Epithelial cell of esophagus (primary cell): Measurements from ENCODE around the gene ZNF831.

ENCODE experiments used
- DNase-seq: peaks from one replicate; pipeline ENCODE4 v3.0.0; 2010; ENCODE audit warnings: low read depth
- H3K4me3 ChIP-seq: 2 replicates; pipeline ENCODE4 v1.5.1; 2011; ENCODE audit warnings: mild to moderate bottlenecking, low read length, control low read depth
- CTCF ChIP-seq: IDR thresholded peaks from 2 replicates; pipeline ENCODE4 v1.5.1; 2011; ENCODE audit warnings: low read depth, mild to moderate bottlenecking, low read length, control low read depth, inconsistent platforms; ENCODE audit not compliant: insufficient read depth; ENCODE audit errors: missing control alignments

ZNF831 gene

GRCh38 chr20:59127839-59128238 is 35.8 kb upstream of the ZNF831 start:
- no peak for TF ChIP-seq CTCF
- H3K4me3 ChIP-seq: no peak overlapping the region
- DNase-seq: no peak

GRCh38 chr20:59131551-59132285 is 31.9 kb upstream of the ZNF831 start:
- H3K4me3 ChIP-seq: no peak overlapping the region
- TF ChIP-seq CTCF: no peak
- no peak for DNase-seq

- no peak overlapping the region for H3K4me3 ChIP-seq
- TF ChIP-seq CTCF: no peak
- DNase-seq: no peak
Measured at GRCh38 chr20:59134182-59134581, 29.4 kb upstream of the ZNF831 start.

GRCh38 chr20:59135093-59135492 is 28.5 kb upstream of the ZNF831 start:
- TF ChIP-seq CTCF: no peak
- no peak overlapping the region for H3K4me3 ChIP-seq
- peak; percentile 54 for DNase-seq

- H3K4me3 ChIP-seq: no peak overlapping the region
- no peak for TF ChIP-seq CTCF
- DNase-seq: no peak
Measured at GRCh38 chr20:59136027-59136426, 27.6 kb upstream of the ZNF831 start.

GRCh38 chr20:59137532-59137931 is 26.1 kb upstream of the ZNF831 start:
- H3K4me3 ChIP-seq: no peak overlapping the region
- TF ChIP-seq CTCF: no peak
- DNase-seq: no peak
